ENCODE data around the gene INPP5A.

DNA sequence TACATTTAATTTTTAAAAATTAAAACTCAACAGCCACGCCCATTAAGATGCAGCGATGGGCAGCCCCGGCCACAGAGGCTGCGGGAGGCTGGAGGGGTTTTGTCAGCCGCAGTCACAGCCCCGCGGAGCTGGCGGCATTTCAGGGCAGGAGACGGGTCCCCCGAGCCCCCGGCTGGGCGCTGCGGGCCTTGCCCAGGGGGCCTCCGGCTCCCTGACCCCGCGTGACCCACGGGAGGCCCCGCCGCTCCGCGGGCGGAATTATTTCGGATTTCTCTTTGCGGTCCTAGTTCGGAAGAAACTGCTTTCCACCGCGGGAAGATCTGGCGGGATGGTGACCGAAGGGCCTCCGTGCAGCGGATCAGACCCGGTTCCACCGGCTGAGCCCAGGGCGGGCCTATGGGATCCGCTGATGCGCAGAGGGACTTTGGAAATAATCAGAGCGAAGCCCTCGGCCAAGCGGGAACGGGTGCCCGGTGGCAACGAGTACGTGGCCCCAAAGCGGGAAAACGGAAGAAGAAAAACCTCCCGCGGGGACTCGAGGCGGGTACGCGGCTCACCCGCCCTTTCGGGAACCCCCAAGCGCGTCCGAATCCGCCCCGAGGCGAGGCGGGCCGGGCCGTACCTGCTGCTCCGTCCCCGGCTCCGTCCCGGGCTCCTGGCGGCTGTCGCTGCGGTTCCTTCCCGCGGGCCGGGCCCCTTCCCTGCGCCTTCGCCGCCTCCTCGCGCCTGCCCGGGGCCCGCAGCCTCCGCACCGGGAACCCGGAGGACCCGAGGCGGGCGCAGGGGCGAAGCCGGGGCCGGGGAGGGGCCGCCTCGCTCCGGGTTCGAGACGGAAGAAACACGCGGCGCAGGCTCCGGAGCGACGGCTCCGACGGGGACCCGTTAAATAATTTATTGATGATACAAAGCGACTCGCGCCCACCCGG lies 246.6 kb downstream of the INPP5A start:
- TF ChIP-seq, protein P1, sequence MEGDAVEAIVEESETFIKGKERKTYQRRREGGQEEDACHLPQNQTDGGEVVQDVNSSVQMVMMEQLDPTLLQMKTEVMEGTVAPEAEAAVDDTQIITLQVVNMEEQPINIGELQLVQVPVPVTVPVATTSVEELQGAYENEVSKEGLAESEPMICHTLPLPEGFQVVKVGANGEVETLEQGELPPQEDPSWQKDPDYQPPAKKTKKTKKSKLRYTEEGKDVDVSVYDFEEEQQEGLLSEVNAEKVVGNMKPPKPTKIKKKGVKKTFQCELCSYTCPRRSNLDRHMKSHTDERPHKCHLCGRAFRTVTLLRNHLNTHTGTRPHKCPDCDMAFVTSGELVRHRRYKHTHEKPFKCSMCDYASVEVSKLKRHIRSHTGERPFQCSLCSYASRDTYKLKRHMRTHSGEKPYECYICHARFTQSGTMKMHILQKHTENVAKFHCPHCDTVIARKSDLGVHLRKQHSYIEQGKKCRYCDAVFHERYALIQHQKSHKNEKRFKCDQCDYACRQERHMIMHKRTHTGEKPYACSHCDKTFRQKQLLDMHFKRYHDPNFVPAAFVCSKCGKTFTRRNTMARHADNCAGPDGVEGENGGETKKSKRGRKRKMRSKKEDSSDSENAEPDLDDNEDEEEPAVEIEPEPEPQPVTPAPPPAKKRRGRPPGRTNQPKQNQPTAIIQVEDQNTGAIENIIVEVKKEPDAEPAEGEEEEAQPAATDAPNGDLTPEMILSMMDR (IDR thresholded peaks at IDR 0.05) = no peak
- TF ChIP-seq POLR2A (IDR thresholded peaks at IDR 0.05) = no peak
